SK-N-SH treated with all-trans-retinoic acid at 6 μM for 48 hours (cell line): ENCODE results near the gene SDE2.

ENCODE experiments used
- ATAC-seq: fragments of 200-7000 bp; cut with Tn5 transposase; 3 replicates; pipeline ENCODE4 v1.9.1; 2020; ENCODE audit warnings: mild to moderate bottlenecking, moderate library complexity
- ARNTL ChIP-seq: fragments of 450-650 bp; formaldehyde crosslinking; IDR thresholded peaks from 2 replicates; pipeline ENCODE4 v1.5.0; 2020; ENCODE audit warnings: low read depth, mild to moderate bottlenecking, moderate library complexity, borderline replicate concordance
- BACH2 ChIP-seq: fragments of 250-450 bp; sonication (Bioruptor Pico); IDR thresholded peaks from 2 replicates; pipeline ENCODE4 v1.9.0; 2021; ENCODE audit warnings: mild to moderate bottlenecking, borderline replicate concordance
- CSDC2 ChIP-seq: fragments of 250-450 bp; sonication (Bioruptor Pico); IDR thresholded peaks from 2 replicates; pipeline ENCODE4 v1.5.0; 2020; ENCODE audit warnings: mild to moderate bottlenecking, moderate library complexity
- CSRNP3 ChIP-seq: fragments of 250-450 bp; sonication (Bioruptor Pico); IDR thresholded peaks from 2 replicates; pipeline ENCODE4 v1.5.1; 2021; ENCODE audit warnings: mild to moderate bottlenecking, moderate library complexity
- ESRRG ChIP-seq: fragments of 250-450 bp; sonication (Bioruptor Pico); IDR thresholded peaks from 2 replicates; pipeline ENCODE4 v1.6.1; 2021; ENCODE audit warnings: mild to moderate bottlenecking
- GLIS3 ChIP-seq: fragments of 250-450 bp; sonication (Bioruptor Pico); IDR thresholded peaks from 2 replicates; pipeline ENCODE4 v1.5.0; 2020; ENCODE audit warnings: mild to moderate bottlenecking, moderate library complexity
- ISL1 ChIP-seq: fragments of 250-450 bp; sonication (Bioruptor Pico); IDR thresholded peaks from 2 replicates; pipeline ENCODE4 v2.1.2; 2022; ENCODE audit warnings: mild to moderate bottlenecking, moderate library complexity
- OSR1 ChIP-seq: fragments of 250-450 bp; sonication (Bioruptor Pico); IDR thresholded peaks from 2 replicates; pipeline ENCODE4 v1.8.0; 2022; ENCODE audit warnings: moderate library complexity, mild to moderate bottlenecking, inconsistent platforms
- PATZ1 ChIP-seq: fragments of 250-450 bp; sonication (Bioruptor Pico); IDR thresholded peaks from 2 replicates; pipeline ENCODE4 v1.8.0; 2020; ENCODE audit warnings: mild to moderate bottlenecking, moderate library complexity, borderline replicate concordance
- PPARA ChIP-seq: fragments of 250-450 bp; sonication (Bioruptor Pico); IDR thresholded peaks from 2 replicates; pipeline ENCODE4 v1.5.0; 2020; ENCODE audit warnings: mild to moderate bottlenecking, borderline replicate concordance
- RARB ChIP-seq: fragments of 250-450 bp; sonication (Bioruptor Pico); IDR thresholded peaks from 2 replicates; pipeline ENCODE4 v1.8.0; 2021; ENCODE audit warnings: mild to moderate bottlenecking, moderate library complexity
- SNAI2 ChIP-seq: fragments of 250-450 bp; sonication (Bioruptor Pico); IDR thresholded peaks from 2 replicates; pipeline ENCODE4 v1.5.0; 2020; ENCODE audit warnings: mild to moderate bottlenecking, moderate library complexity
- TCF4 ChIP-seq: fragments of 250-450 bp; sonication (Bioruptor Pico); IDR thresholded peaks from 2 replicates; pipeline ENCODE4 v1.8.0; 2021; ENCODE audit warnings: mild to moderate bottlenecking, moderate library complexity, borderline replicate concordance
- TOX ChIP-seq: fragments of 250-450 bp; sonication (Bioruptor Pico); IDR thresholded peaks from 2 replicates; pipeline ENCODE4 v1.8.0; 2021; ENCODE audit warnings: mild to moderate bottlenecking, moderate library complexity, borderline replicate concordance
- ZC3H10 ChIP-seq: fragments of 250-450 bp; sonication (Bioruptor Pico); IDR thresholded peaks from 2 replicates; pipeline ENCODE4 v1.5.1; 2021; ENCODE audit warnings: mild to moderate bottlenecking, moderate library complexity
- ZFP3 ChIP-seq: fragments of 250-450 bp; sonication (Bioruptor Pico); IDR thresholded peaks from 2 replicates; pipeline ENCODE4 v1.5.0; 2020; ENCODE audit warnings: mild to moderate bottlenecking, moderate library complexity
- ZFP30 ChIP-seq: fragments of 450-650 bp; formaldehyde crosslinking; IDR thresholded peaks from 2 replicates; pipeline ENCODE4 v1.5.0; 2022; ENCODE audit warnings: mild to moderate bottlenecking, moderate library complexity
- ZNF565 ChIP-seq: fragments of 450-650 bp; formaldehyde crosslinking; conservative IDR thresholded peaks from 2 replicates; pipeline ENCODE4 v1.5.0; 2020; ENCODE audit warnings: low read depth, mild to moderate bottlenecking, moderate library complexity
- ZNF70 ChIP-seq: fragments of 450-650 bp; formaldehyde crosslinking; IDR thresholded peaks from 2 replicates; pipeline ENCODE4 v1.5.0; 2020; ENCODE audit warnings: mild to moderate bottlenecking, moderate library complexity
- ZNF8 ChIP-seq: fragments of 450-650 bp; formaldehyde crosslinking; IDR thresholded peaks from 2 replicates; pipeline ENCODE4 v1.5.0; 2020; ENCODE audit warnings: mild to moderate bottlenecking, moderate library complexity
- TF ChIP-seq, protein P1 (sequence below): fragments of 250-450 bp; sonication (Bioruptor Pico); IDR thresholded peaks from 2 replicates; pipeline ENCODE4 v1.5.1; 2020; ENCODE audit warnings: low read depth, mild to moderate bottlenecking, moderate library complexity
- TF ChIP-seq, protein P2 (sequence below): fragments of 250-450 bp; sonication (Bioruptor Pico); IDR thresholded peaks from 2 replicates; pipeline ENCODE4 v1.5.0; 2020; ENCODE audit warnings: mild to moderate bottlenecking, moderate library complexity

Gene SDE2

GRCh38 chr1:225963735-225964530 lies 35.2 kb downstream of the SDE2 start:
- no peak for ATAC-seq
- no peak for TF ChIP-seq TOX (CRISPR knock-in tag)
- TF ChIP-seq CSRNP3, result no peak
- TF ChIP-seq ZFP30 (CRISPR knock-in tag), result no peak
- TF ChIP-seq ZNF8, result no peak
- TF ChIP-seq ZNF565 (CRISPR knock-in tag), result no peak
- TF ChIP-seq, protein P1, sequence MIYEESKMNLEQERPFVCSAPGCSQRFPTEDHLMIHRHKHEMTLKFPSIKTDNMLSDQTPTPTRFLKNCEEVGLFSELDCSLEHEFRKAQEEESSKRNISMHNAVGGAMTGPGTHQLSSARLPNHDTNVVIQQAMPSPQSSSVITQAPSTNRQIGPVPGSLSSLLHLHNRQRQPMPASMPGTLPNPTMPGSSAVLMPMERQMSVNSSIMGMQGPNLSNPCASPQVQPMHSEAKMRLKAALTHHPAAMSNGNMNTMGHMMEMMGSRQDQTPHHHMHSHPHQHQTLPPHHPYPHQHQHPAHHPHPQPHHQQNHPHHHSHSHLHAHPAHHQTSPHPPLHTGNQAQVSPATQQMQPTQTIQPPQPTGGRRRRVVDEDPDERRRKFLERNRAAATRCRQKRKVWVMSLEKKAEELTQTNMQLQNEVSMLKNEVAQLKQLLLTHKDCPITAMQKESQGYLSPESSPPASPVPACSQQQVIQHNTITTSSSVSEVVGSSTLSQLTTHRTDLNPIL, result no peak
- TF ChIP-seq PATZ1, result no peak
- TF ChIP-seq, protein P2, sequence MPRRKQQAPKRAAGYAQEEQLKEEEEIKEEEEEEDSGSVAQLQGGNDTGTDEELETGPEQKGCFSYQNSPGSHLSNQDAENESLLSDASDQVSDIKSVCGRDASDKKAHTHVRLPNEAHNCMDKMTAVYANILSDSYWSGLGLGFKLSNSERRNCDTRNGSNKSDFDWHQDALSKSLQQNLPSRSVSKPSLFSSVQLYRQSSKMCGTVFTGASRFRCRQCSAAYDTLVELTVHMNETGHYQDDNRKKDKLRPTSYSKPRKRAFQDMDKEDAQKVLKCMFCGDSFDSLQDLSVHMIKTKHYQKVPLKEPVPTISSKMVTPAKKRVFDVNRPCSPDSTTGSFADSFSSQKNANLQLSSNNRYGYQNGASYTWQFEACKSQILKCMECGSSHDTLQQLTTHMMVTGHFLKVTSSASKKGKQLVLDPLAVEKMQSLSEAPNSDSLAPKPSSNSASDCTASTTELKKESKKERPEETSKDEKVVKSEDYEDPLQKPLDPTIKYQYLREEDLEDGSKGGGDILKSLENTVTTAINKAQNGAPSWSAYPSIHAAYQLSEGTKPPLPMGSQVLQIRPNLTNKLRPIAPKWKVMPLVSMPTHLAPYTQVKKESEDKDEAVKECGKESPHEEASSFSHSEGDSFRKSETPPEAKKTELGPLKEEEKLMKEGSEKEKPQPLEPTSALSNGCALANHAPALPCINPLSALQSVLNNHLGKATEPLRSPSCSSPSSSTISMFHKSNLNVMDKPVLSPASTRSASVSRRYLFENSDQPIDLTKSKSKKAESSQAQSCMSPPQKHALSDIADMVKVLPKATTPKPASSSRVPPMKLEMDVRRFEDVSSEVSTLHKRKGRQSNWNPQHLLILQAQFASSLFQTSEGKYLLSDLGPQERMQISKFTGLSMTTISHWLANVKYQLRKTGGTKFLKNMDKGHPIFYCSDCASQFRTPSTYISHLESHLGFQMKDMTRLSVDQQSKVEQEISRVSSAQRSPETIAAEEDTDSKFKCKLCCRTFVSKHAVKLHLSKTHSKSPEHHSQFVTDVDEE (CRISPR knock-in tag), result no peak
- TF ChIP-seq ZC3H10 (CRISPR knock-in tag), result no peak
- no peak for TF ChIP-seq ESRRG
- TF ChIP-seq CSDC2 (CRISPR knock-in tag), result no peak
- no peak for TF ChIP-seq ARNTL (CRISPR knock-in tag)
- TF ChIP-seq ZNF70 (CRISPR knock-in tag), result no peak
- no peak for TF ChIP-seq ISL1
- no peak for TF ChIP-seq OSR1
- no peak for TF ChIP-seq ZFP3 (CRISPR knock-in tag)
- no peak for TF ChIP-seq BACH2 (CRISPR knock-in tag)
- no peak for TF ChIP-seq PPARA (CRISPR knock-in tag)
- no peak for TF ChIP-seq GLIS3 (CRISPR knock-in tag)
- TF ChIP-seq, all 23 proteins: peak for 0

DNA sequence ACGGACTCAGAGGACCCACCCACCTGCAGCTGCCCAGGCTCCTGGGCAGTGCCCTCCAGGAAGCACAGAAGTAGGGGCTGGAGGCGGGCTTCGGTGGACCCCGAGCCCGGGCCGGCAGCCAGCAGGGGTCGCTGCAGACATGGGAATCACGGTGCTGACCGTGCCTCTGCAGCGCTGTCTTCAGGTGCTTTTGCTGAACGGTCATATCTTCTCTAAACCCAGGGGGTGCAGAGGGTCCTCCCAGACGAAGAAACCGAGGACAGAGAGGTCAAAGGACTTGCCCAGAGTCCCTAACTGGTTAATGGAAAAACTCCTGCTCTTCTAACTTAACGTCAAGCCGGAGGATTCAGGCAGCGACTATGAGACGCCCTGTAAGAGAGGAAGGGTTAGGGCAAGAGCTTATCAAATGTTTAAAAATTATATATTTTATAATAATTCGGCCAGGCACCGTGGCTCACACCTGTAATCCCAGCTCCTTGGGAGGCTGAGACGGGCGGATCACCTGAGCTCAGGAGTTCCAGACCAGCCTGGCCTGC lies 36.6 kb downstream of the SDE2 start:
- peak; percentile 88 for ATAC-seq

More for the DNA sequence above, 36.6 kb downstream of the SDE2 start:
- TF ChIP-seq CSDC2 (CRISPR knock-in tag) (no peak), SNAI2 (CRISPR knock-in tag) (no peak), ZNF8 (no peak), ZC3H10 (CRISPR knock-in tag) (no peak), OSR1 (no peak), ZFP30 (CRISPR knock-in tag) (no peak), RARB (CRISPR knock-in tag) (no peak), TOX (CRISPR knock-in tag) (no peak), PATZ1 (no peak), ISL1 (no peak), GLIS3 (CRISPR knock-in tag) (no peak), ESRRG (no peak), TCF4 (CRISPR knock-in tag) (no peak)
- TF ChIP-seq, protein P2 (CRISPR knock-in tag), result no peak
- TF ChIP-seq, protein P1, result no peak
